GM21390 (cell line): ENCODE data around the gene DCUN1D4.

ENCODE experiments used
- ATAC-seq: cut with Tn5 transposase; IDR thresholded peaks from one replicate; pipeline ENCODE4 v1.9.1; 2021; ENCODE audit not compliant: unreplicated experiment

Gene DCUN1D4

GRCh38 chr4:51960486-51960885, 117.5 kb downstream of the DCUN1D4 start:
- ATAC-seq = no peak

- ATAC-seq = no peak
Measured at GRCh38 chr4:51963841-51964517, 121.0 kb downstream of the DCUN1D4 start.

GRCh38 chr4:51965862-51966261, 122.9 kb downstream of the DCUN1D4 start:
- ATAC-seq = no peak
